ENCODE results near the gene AMN1. TPM values are rescaled to one million over a fixed set of nuclear protein-coding genes. Genes with fewer than 3 reads are reported as not detected.
A peak's percentile ranks its signal among the peaks of the same experiment; 100 is the strongest.
"Not testable (repeated sequence)": the region's sequence is repeated elsewhere in the genome, so short reads cannot be mapped to it uniquely, and the experiment has no call there.

The AMN1 gene
- total RNA-seq, 1 donor from 2014 or later: 13.7 TPM

DNA sequence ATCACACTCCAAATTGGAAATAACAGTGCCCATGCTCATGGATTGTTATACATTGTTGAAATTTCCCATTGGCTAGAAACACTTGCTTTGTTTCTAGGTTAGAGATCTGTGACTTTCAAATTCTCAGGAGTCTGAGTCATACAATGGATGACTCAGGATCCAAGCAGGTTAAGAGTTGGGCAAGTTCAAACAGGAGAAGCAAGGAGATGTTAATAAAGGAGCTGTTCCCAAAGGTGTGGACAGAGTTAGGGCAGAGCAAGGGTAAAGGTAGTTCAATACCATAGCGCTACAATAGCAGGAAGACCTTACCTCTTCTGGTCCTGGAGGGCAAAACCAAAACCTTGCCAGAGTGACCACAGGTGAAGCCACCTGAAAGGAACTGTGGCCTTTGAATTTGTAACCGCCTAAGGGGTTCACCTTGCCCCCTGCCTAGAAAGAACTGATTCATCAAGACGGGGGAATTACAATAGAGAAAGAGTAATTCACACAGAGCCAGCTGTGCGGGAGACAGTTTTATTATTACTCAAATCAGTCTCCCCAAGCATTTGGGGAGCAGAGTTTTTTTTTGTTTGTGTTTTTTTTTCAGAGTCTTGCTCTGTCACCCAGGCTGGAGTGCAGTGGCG is 4.2 kb upstream of the AMN1 start:
- Mint-ChIP-seq H3K36me3 (ENCODE audit: low read depth) (peaks cover 21% of the 10 kb centered on the region), H3K9me3 (peaks cover 8% of the 10 kb centered on the region), H3K4me1 (peaks cover 59% of the 10 kb centered on the region), H3K27ac (peak overlapping the region; percentile 44), H3K27me3 (no peaks in the 10 kb centered on the region), H3K4me3 (peak overlapping the region; percentile 1)
- no peak for DNase-seq
- ChIA-PET CTCF (interaction anchor here (0.6 to 1.0 kb wide), 2 partner anchors 9 to 66 kb away, joined by 3 to 4 read pairs; no protein-coding TSS in a partner anchor), POLR2A (interaction anchor here (0.5 to 3.8 kb wide), 14 partner anchors 8 to 233 kb away, joined by 3 to 31 read pairs (median 6); no protein-coding TSS in a partner anchor)
- intact Hi-C loops (cut with micrococcal nuclease): loop anchor here (1.0 kb wide), 1 partner anchor 46 kb away; no protein-coding TSS in a partner anchor
- ATAC-seq (ENCODE audit: low read depth): no peak
- TF ChIP-seq, protein P1, sequence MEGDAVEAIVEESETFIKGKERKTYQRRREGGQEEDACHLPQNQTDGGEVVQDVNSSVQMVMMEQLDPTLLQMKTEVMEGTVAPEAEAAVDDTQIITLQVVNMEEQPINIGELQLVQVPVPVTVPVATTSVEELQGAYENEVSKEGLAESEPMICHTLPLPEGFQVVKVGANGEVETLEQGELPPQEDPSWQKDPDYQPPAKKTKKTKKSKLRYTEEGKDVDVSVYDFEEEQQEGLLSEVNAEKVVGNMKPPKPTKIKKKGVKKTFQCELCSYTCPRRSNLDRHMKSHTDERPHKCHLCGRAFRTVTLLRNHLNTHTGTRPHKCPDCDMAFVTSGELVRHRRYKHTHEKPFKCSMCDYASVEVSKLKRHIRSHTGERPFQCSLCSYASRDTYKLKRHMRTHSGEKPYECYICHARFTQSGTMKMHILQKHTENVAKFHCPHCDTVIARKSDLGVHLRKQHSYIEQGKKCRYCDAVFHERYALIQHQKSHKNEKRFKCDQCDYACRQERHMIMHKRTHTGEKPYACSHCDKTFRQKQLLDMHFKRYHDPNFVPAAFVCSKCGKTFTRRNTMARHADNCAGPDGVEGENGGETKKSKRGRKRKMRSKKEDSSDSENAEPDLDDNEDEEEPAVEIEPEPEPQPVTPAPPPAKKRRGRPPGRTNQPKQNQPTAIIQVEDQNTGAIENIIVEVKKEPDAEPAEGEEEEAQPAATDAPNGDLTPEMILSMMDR (IDR thresholded peaks at IDR 0.05): no peak

GRCh38 chr12:31731203-31731602 is 2.4 kb upstream of the AMN1 start:
- DNase-seq; intact Hi-C loops (cut with micrococcal nuclease); H3K4me3 Mint-ChIP-seq; H3K27me3 Mint-ChIP-seq; H3K27ac Mint-ChIP-seq; ATAC-seq (ENCODE audit: low read depth); H3K9me3 Mint-ChIP-seq: not testable (repeated sequence)
- Mint-ChIP-seq H3K36me3 (ENCODE audit: low read depth) (peaks cover 31% of the 10 kb centered on the region), H3K4me1 (peaks cover 62% of the 10 kb centered on the region)
- CTCF ChIA-PET: interaction anchor here (0.8 to 0.9 kb wide), 2 partner anchors 12 to 21 kb away, joined by 3 to 4 read pairs; no protein-coding TSS in a partner anchor
- POLR2A ChIA-PET: interaction anchor here (0.6 to 6.2 kb wide), 10 partner anchors 8 to 147 kb away, joined by 3 to 101 read pairs (median 6); no protein-coding TSS in a partner anchor

- Mint-ChIP-seq H3K27me3 (no peaks in the 10 kb centered on the region), H3K4me3 (peak overlapping the region; percentile 92), H3K9me3 (peaks cover 8% of the 10 kb centered on the region), H3K36me3 (ENCODE audit: low read depth) (peaks cover 35% of the 10 kb centered on the region), H3K27ac (peak overlapping the region; percentile 98), H3K4me1 (peaks cover 71% of the 10 kb centered on the region)
- ATAC-seq (ENCODE audit: low read depth): no peak
- POLR2A ChIA-PET: interaction anchor here (0.5 to 6.2 kb wide), 39 partner anchors 9 to 582 kb away, joined by 3 to 151 read pairs (median 7); partner anchors contain the start of genes ETFBKMT and RESF1
- TF ChIP-seq, protein P1 (IDR thresholded peaks at IDR 0.05): no peak
- intact Hi-C loops (cut with micrococcal nuclease): loop anchor here (1.0 to 10.0 kb wide), 10 partner anchors 17 to 543 kb away; partner anchors contain the start of genes DENND5B, ETFBKMT and SINHCAF
- DNase-seq: no peak
- CTCF ChIA-PET: interaction anchor here (1.5 kb wide), 1 partner anchor 9 kb away, joined by 4 read pairs; no protein-coding TSS in a partner anchor
Measured at GRCh38 chr12:31729705-31730104, 884 bp upstream of the AMN1 start.

DNA sequence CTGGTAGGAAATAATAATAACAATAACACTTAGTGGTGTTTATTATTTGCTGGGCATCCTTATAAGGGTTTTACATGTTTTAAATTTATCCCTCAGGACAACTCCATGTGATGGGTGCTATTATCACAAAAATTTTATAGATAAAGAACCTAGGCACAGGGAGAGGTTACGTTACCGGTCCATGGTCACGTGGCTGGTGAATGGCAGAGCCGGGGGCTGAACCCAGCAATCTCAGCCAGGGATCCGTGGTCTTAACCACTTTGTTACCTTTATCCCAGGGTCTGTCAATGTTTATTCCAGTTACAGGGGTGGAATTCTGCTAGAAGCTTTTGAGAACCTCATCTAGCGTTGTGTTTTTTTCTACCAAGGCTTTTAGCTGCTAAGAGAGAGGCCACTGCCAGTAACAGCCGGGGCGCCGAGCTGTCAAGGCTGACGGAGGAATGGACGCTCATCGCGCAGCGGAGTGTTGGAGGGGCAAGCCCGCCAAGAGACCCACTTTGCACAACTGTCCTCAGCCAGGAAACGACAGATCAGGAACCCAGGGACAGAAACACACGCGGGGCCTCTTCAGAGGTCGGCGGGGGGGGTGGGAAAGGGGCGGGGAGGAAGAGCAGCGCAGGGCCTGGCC is 418 bp downstream of the AMN1 start:
- ATAC-seq (ENCODE audit: low read depth): peak; percentile 5
- H3K36me3 Mint-ChIP-seq (ENCODE audit: low read depth): peaks cover 42% of the 10 kb centered on the region
- intact Hi-C loops (cut with micrococcal nuclease): loop anchor here (1.0 to 10.0 kb wide), 7 partner anchors 13 to 544 kb away; partner anchors contain the start of genes DENND5B, RESF1 and SINHCAF
- TF ChIP-seq, protein P1 (IDR thresholded peaks at IDR 0.05): no peak
- POLR2A ChIA-PET: interaction anchor here (0.5 to 6.2 kb wide), 55 partner anchors 8 to 1026 kb away, joined by 3 to 151 read pairs (median 5); partner anchors contain the start of genes ETFBKMT and RESF1
- CTCF ChIA-PET: interaction anchor here (1.0 to 1.9 kb wide), 4 partner anchors 8 to 104 kb away, joined by 3 to 9 read pairs (median 4); no protein-coding TSS in a partner anchor
- H3K4me3 Mint-ChIP-seq: peak overlapping the region; percentile 92
- H3K9me3 Mint-ChIP-seq: peaks cover 8% of the 10 kb centered on the region
- no peak for DNase-seq
- H3K27ac Mint-ChIP-seq: peak overlapping the region; percentile 98
- H3K27me3 Mint-ChIP-seq: no peaks in the 10 kb centered on the region
- peaks cover 74% of the 10 kb centered on the region for H3K4me1 Mint-ChIP-seq

DNA sequence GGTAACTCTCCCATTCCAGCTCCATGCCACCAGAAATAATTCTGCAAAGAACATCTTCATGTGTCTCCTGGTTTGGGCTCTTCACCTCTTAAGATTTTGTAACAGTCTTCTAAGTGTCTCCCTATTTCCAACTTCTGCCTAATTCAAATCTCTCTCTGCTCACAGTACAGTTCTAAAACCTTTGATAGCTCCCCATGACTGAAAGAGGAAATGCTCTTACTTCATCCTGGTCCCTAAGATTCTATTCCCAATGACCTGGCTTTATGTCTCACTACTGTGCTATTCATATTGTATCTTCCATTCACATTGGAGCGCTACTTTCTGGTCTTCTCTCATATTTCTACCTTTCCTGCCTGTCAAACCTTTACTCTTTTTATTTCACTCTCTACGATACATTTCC is 1.6 kb downstream of the AMN1 start:
- no peak for ATAC-seq (ENCODE audit: low read depth)

More for the DNA sequence above, 1.6 kb downstream of the AMN1 start:
- ChIA-PET CTCF (interaction anchor here (1.3 to 1.5 kb wide), 2 partner anchors 40 to 82 kb away, joined by 3 read pairs; no protein-coding TSS in a partner anchor), POLR2A (interaction anchor here (0.9 to 6.2 kb wide), 8 partner anchors 9 to 83 kb away, joined by 3 to 151 read pairs (median 38); no protein-coding TSS in a partner anchor)
- DNase-seq: no peak
- H3K9me3 Mint-ChIP-seq: peaks cover 8% of the 10 kb centered on the region
- peak overlapping the region; percentile 98 for H3K27ac Mint-ChIP-seq
- peaks cover 78% of the 10 kb centered on the region for H3K4me1 Mint-ChIP-seq
- peak overlapping the region; percentile 67 for H3K4me3 Mint-ChIP-seq
- TF ChIP-seq, protein P1 (IDR thresholded peaks at IDR 0.05): no peak
- H3K27me3 Mint-ChIP-seq: no peaks in the 10 kb centered on the region
- intact Hi-C loops (cut with micrococcal nuclease): loop anchor here (5.0 to 10.0 kb wide), 4 partner anchors 132 to 545 kb away; partner anchors contain the start of genes DENND5B and SINHCAF
- H3K36me3 Mint-ChIP-seq (ENCODE audit: low read depth): peaks cover 51% of the 10 kb centered on the region
